Activated CD4-positive, CD25-positive, alpha-beta regulatory T cell treated with anti-CD3 and anti-CD28 coated beads, Interleukin-2, amount 50 U/mL, for 16 hours (primary cell): ENCODE results near the gene ASPHD1.
"Not testable (repeated sequence)": the region's sequence is repeated elsewhere in the genome, so short reads cannot be mapped to it uniquely, and the experiment has no call there.

Experiments used
- DNase-seq: peaks from one replicate; pipeline ENCODE4 v3.0.0-alpha.2; 2020; ENCODE audit warnings: low read depth, low spot score

The ASPHD1 gene, protein sequence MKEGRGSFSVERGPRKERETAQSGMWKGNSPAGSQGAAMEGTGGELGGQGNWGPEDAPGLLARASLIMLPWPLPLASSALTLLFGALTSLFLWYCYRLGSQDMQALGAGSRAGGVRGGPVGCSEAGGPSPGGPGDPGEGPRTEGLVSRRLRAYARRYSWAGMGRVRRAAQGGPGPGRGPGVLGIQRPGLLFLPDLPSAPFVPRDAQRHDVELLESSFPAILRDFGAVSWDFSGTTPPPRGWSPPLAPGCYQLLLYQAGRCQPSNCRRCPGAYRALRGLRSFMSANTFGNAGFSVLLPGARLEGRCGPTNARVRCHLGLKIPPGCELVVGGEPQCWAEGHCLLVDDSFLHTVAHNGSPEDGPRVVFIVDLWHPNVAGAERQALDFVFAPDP

DNA sequence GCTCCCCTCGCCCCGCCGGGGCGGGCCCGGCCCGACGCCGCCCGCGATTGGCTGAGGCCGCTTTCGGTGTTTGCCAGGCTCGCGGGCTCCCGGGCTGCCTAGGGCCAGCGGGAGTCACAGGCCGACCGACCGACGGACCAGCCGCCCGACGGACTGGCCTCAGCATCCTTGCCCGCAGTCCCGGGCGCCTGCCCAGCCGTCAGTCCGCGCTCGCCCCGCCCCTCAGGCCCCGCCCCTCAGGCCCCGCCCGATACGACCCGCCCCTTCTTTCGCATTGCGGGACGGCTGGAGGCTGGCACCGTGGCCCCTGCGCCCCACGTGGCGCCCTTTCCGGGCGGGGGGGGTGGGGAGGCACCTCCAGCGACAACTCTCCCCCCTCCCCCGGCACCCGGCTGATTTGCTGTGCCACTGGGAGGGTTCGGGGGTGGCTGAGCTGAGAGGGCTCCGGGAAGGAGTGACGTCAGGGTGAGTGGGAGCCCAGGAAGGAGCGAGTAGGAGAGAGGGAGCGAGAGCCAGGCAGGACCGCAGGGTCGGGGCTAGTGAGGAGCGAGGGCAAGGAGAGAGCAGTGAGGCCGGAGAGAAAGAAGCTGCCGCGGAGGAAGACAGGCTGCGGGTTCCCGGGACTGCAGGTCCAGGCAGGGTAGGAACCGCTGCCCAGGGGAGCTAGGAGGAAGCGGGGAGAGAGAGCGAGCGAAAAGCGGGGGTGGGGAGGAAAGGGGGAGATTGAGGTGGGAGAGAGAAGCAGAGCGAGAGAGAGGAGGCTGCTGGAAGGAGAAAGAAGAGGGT, at the start of gene ASPHD1:
Gene ASPHD1 (plus strand): TSS at position 387 of the 786 bp plus-strand sequence. CDS start 484 bp downstream, outside the sequence.
- DNase-seq, result no peak

DNA sequence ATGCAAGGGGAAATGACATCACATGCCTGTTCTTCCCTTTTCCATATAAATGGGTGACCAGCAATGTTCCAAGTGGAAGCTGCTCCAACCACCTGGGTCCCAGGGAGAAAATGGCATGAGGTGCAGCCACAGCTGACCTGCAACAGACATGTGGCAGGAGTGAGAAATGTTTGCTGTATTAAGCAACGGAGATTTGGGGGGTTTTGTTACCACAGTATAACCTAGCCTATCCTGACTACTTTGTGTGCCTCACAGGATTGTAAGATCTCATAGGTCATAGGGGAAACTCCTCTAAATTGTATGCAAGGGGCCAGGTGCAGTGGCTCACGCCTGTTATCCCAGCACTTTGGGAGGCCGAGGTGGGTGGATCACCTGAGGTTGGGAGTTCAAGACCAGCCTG, 49.3 kb upstream of the ASPHD1 start:
- no peak for DNase-seq

DNA sequence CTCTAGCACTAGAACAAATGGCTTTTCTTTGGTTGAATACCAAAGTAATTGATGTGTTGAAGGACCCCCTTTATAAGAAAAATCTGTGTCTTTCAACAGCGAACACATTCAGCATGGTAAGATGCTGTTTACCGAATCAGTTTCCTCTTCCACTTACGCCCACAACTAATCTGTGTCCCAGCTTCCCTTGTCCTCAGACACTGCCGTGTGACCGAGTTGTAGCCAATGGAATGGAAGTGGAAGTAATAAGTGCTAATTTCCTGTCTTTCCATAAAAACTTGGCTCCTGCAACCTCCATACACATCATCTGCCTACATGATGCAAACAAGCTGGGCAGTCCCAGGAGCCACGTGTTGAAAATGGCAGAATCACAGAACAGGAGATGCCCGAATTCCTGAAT, 47.6 kb upstream of the ASPHD1 start:
- DNase-seq, result no peak

DNA sequence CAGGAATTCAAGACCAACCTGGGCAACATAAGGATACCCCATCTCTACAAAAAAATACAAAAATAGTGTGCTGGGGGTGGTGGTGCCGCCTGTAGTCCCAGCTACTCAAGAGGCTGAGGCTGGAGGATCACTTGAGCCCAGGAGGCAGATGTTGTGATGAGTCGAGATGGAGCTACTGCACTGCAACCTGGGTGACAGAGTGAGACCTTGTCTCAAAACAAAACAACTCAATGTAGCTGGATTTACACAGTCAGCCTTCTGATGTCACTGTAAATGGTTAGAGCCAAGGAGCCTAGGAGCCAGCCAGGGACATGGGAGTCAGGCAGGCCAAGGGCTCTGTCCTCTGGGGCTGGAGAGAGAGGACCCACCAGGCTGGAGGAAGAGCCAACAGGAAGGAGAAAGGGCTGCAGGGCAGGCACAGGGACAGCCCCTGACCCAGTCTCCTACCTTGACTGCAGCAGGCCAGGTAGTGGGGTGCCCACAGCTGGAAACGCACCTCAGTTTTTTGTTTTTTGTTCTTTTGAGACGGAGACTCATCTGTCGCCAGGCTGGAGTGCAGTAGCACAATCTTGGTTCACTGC, 45.7 kb upstream of the ASPHD1 start:
- no peak for DNase-seq

DNA sequence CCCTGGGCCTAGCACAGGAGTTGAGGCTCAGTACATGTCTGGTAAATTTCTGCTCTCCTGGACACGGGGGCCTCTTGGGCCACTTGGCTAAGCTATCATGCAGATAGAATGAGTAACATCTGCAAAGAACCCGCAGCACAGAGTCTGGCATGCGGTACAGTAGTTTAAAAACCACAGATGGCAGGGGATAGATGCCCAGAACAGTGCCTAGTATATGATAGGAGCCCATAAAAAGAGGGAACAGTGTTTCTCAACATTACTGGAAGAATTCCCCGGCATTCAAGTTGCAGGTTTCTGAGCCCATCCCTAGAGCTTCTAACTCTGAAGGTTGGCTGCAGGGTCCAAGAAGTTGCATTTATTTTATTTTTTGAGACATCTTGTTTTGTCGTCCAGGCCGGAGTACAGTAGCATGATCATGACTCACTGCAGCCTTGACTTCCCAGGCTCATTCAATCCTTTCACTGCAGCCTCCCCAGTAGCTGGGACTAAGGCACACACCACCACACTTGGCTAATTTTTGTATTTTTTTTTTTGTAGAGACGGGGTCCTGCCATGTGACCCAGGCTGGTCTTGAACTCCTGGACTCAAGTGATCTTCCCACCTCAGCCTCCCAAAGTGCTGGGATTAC, 43.0 kb upstream of the ASPHD1 start:
- DNase-seq, result no peak

DNA sequence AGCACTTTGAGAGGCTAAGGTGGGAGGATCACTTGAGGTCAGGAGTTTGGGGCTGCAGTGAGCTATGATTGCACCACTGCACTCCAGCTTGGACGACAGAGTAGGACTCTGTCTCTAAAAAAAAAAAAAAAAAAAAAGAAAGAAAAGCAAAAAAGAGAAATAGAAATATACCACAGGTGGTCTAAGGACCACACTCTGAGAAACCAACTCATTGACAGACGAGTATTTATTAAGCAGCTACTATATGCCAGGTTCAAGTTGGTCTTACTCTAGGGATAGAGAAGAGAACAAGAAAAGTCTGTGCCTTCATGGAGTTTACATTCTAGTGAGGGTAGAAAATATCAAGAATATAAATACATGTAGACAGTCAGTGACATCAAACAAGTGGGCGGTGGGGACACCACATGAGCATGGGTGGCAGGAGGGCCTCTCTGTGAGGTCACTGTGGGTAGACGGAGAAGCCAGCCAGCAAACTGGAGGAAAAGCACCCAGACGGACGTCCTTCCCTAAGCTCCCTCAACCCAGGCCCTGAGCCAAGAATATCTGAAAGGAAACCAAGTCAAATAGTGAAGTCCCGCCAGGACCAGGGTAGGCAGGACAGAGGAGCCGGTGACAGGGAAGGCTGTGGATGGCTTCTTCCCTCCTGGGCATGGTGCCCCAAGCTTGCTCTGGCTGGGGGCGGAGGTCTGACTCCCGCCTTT, 42.0 kb upstream of the ASPHD1 start:
- no peak for DNase-seq

DNA sequence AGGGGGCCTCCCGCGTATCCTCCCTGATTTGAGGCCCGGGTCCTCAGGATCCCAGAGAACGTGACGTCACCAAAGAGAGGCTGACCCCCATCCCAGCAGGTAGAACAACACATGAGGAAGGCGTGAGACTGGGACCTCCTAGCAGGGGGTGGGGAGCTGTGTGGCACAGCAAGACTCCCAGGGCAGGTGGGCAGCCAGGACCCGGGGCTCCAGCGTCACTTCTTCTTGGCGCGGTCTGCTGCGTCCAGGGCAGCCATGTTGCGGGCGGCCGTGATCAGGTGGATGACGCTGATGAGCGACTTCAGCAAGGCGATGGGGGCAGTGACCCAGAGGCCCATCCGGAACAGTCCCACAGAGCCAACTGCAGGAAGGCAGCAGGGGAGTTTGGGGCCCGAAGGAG, 41.3 kb upstream of the ASPHD1 start:
- DNase-seq, result no peak

DNA sequence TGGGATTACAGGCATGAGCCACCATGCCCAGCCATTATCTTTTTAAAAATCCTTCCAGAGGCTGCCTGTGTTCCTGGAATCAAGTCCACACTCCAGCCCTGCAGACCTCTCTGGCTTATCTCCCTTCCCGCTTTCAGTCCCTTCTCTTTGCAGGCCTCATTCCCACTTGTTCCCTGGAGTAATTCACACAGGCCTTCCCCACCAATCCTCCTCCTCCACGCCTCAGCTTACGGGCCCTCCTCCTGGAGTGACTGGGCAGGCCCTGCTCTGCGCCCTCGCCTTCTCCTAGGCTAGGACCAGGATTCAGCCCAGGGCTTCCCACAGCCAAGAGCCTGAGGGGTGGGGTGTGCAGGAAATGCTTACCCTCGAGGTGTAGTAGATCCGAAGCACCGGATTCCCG, 40.1 kb upstream of the ASPHD1 start:
- DNase-seq, result no peak

DNA sequence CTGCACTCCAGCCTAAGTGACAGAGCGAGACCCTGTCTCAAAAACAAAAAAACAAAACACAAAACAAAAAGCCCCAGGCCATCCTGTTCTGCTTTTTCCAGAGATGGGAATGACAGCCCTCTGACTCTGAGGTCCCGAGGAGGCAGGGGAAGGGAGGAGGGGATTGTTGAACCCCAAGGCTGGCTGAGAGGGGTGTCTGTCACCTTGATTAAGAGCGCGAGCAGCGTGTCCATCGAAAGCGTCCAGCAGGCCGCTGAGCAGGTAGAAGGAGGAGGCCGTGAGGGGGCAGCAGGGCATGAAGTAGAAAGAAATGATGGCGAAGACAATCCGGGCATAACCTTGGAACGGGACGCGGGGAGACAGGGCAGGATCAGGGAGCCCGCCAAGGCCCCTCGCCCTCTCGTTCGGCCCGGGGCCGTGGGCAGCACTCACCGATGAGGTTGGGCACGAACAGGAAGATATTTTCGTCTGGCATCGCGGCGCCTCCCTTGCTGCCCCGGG, 37.9 kb upstream of the ASPHD1 start:
- DNase-seq, result no peak

DNA sequence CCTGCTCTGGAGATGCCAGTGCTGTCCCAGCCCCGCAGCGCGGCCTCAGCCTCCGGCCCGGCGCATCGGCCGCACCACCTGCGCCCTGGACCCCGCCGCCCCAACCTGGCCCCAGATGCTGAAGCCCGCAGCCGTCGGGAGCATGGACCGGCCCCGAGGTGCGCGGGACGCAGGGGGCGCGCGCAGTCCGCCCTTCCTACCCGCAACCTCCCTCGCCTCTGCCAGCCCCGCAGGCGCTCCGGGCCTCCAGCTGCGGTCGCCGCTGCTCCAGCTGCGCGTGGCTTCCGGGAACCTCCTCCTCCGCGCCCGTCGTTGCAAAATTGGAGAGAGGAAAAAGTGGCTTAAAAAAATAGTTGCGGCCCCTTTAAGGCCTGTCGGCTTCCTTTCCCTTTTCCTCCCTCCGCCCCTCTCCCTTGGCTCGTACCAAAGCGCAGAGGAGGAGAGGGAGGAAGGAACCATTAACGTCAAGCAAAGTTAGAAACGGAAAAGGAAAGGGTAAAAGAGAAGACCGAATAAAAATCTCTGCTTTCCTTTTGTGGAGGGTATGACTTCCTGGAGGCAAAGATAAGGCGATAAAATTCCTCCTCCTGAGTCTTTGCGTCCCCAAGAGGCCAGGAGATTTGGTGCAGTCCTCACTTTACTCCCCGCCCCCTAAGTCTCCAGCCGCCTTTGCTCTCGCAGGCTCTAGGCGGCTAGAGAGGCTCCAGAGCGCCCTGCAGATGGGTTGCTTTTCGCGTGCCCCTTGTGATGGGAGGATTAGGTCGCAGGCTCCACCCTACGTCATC, 37.2 kb upstream of the ASPHD1 start, which contains the start of gene CDIPT:
Gene CDIPT (minus strand): TSS at position 343 of the 785 bp plus-strand sequence. CDS start 369 bp downstream, outside the sequence.
- peak; percentile 87 for DNase-seq

DNA sequence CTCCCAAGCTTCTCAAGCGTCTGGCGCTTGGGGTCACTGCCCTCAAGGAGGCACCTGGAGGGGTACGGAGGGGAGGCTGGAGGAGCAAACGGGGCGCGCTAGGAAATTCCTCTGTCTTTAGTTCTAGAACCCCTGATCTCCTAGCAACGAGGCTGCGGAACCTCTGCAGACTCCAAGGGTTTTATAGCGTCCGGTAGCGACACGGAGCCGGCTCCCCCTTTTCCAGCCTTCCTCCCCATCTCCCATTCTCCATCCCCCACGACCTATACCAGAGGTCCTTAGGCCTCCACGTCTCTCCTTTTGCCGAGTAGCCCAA, 36.7 kb upstream of the ASPHD1 start:
- no peak for DNase-seq

DNA sequence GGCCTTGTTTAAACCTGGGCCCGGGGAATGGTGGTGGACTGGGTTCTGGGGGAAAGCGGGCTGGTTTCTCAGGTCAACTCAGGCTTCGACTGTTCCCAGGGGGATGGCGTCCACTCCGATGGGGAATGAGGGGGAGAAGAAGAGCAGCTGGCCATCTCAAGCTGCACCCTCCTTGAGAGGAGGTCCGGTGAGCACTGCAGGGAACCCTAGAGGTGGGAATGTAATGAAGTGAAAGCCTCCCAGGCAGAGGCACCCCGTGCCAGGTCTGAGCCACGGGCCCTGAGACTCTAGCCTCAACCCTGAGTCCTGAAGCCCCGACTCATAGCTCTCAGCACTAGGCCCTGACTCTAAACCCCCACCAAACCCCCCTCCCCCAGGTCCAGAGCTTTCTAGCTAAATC, 36.1 kb upstream of the ASPHD1 start:
- no peak for DNase-seq

DNA sequence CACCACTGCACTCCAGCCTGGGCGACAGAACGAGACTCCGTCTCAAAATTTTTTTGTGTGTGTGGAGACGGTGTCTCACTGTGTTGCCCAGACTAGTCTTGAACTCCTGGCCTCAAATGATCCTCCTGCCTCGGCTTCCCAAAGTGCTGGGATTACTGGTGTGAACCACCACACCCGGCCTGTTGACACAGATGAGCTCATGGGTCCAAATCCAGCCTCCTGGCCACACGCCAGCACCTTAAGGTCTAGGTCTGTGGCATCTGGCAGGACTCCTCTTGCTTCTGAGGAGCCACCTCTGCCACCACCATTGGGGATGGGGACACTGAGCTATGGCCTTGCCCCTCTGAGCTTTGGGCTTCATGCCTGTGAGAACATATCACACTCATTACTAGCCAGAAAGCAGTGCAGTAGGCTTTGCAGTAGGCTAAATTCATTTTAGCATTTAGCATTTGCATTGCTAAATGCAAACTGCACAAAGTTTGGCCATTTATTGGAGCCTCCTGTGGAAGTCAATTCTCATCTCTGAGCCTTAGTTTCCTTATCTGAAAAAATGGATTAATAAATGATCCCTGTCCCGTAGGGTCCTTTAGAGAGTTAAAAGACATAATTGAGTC, 31.8 kb upstream of the ASPHD1 start:
- DNase-seq, result no peak

DNA sequence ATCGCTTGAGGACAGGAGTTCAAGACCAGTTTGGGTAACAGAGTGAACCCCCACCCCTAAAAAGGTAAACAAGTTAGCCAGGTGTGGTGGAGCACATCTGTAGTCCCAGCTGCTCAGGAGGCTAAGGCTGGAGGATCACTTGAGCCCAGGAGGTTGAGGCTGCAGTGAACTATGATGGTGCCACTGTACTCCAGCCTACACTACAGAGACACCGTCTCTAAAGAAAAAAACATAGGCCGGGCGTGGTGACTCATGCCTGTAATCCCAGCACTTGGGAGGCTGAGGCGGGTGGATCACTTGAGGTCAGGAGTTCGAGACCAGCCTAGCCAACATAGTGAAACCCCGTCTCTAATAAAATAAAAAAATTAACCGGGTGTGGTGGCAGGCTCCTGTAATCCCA, 31.2 kb upstream of the ASPHD1 start:
- not testable (repeated sequence) for DNase-seq

DNA sequence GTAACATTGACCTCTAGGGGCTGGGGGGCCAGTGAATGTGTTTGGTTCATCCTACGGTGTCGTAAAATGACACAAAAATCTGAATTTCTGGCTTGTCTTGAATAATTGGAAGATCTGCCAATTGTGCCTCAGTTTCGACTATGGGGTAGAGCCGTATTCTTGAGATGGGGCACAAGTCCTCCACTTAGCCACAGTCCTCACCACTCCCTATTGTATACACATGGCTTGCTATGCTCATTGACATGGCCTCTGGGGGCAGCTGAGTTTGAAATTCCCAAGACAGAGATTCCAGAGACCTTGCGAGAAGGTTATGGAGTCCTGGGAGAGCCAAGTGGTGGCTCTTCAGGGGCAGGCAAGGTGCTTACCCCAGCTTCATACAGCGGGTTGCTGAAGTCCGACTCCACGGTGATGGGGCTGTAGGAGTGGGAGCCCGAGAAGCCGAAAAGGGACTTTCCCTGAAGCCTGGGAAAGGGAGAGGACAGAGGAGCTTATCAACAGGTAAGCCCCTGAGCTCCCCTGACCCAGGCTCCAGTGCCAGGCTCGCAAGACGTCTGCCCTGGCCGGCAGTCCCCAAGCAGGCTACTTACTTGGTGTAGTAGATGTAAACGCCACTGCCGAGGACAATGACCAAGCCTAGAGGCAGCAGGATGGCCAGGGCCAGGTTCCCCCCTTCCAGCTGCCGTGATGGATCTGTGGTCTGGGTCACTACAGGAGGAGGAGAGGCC, 28.3 kb upstream of the ASPHD1 start:
- DNase-seq, result no peak

DNA sequence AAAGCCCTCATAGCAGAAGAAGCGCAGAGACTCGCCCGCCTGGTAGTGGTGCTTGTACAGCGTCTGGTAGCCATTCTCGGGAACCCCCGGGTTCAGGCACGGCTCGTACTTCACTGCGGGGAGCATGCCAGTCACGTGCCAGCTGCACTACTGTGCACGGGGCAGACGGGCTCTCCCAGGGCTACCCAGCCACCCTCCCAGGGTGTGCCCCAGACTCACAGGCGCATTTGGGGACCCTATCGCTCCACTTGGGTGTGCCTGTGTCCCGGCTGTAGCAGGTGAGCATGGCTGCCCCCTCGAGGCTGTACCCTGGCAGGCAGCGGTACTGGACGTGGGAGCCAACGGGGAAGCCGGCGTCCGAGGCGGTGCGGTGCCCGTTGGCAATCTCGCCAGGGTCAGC, 27.0 kb upstream of the ASPHD1 start:
- DNase-seq, result no peak

DNA sequence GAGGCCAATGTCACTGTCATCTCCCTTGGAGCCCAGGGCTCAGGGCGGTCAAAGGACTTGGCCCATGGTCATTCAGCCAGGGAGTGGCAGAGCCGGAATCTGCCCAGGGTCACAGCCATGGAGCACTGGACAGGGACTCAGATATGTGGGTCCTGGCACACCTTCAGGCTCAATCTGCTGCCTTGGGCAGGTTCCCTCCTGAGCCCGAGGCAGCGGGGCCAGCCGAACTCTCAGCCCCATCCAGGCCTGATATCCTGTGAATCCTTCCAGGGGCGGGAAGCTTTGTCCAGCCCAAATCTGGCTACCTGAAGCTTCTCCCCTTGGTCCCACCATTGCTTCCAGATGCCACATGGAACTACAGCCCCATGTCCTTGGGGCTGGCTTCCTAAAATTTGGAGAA, 25.1 kb upstream of the ASPHD1 start:
- no peak for DNase-seq

DNA sequence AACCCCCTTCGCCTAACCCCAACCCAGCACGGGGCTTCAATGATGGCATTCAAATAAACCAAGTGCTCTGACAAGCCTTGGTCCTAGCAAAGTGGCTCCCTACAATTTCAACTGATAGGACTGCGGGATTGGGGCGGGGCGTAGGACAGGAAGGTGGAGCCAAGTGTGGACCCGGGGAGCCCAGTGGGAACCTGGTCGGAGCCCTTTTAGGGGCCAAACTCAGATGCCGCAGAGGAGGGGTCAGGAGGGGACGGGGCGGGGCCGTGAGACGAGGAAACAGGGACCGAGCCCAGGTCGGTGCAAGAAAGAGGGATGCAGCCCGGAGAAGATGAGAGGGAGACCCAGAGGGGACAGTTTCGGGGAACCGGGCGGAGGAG, 24.1 kb upstream of the ASPHD1 start:
- no peak for DNase-seq

DNA sequence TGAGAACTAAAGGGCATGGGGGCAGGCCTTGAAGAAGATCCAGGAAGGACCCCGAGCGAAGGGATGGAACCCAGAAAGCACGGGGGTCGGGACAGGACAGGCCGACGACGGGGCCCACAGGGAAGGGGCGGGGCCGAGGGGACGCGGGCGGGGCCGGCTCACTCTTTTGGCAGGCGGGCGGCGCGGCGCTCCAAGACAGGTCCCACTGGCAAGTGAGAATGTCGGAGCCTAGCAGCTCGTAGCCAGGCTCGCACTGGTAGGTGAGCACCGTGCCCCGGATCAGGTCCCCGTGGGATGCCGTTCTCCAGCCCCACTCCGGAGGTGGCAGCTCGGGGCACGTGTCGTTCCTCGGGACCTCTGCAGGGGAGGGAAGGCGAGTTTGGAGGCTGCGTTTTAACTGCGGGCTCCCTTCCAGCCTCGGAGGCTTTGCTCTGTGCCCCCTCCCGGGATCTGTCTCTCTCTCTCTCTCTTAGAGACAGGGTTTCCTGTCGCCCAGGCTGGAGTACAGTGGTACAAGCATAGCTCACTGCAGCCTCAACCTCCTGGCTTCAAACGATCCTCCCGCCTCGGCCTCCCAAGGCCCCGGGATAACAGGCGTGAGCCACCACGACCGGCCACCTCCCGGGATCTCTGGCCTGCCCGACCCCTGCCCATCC, 23.6 kb upstream of the ASPHD1 start:
- DNase-seq, result no peak
